K562 (cell line): ENCODE measurements around the gene MTG2. TPM values are rescaled to one million over a fixed set of nuclear protein-coding genes. Genes with fewer than 3 reads are reported as not detected.
A peak's percentile ranks its signal among the peaks of the same experiment; 100 is the strongest.

ENCODE experiments used
- ATF7 ChIP-seq: fragments of 450-650 bp; IDR thresholded peaks from 2 replicates; pipeline ENCODE4 v1.7.1; 2014; ENCODE audit warnings: mild to moderate bottlenecking, moderate library complexity
- CLOCK ChIP-seq: fragments of 250-450 bp; sonication (Bioruptor Pico); IDR thresholded peaks from 2 replicates; pipeline ENCODE4 v1.4.0; 2020; ENCODE audit warnings: mild to moderate bottlenecking, moderate library complexity, borderline replicate concordance
- DEAF1 ChIP-seq: fragments of 450-650 bp; formaldehyde crosslinking; IDR thresholded peaks from 2 replicates; pipeline ENCODE4 v1.4.0; 2020; ENCODE audit warnings: mild to moderate bottlenecking, moderate library complexity
- GABPB2 ChIP-seq: fragments of 250-450 bp; sonication (Bioruptor Pico); conservative IDR thresholded peaks from 2 replicates; pipeline ENCODE4 v1.5.1; 2021; ENCODE audit warnings: mild to moderate bottlenecking
- ILK ChIP-seq: fragments of 450-650 bp; IDR thresholded peaks from 2 replicates; pipeline ENCODE4 v1.6.1; 2016; ENCODE audit warnings: missing genetic modification characterization, low read depth, mild to moderate bottlenecking, missing compliant biosample characterization, moderate library complexity, borderline replicate concordance
- MLX ChIP-seq, 2 experiments: fragments of 450-650 bp in 1 of 2; sonication (generic) in 1 of 2; formaldehyde crosslinking; conservative IDR thresholded peaks; 2 replicates each; pipeline versions ENCODE4 v1.4.0 to v1.8.1; 2020 to 2022; ENCODE audit warnings: mild to moderate bottlenecking in 1 of 2, missing genetic modification reagents in 1 of 2
- NR1H2 ChIP-seq: sonication (generic); formaldehyde crosslinking; IDR thresholded peaks from 2 replicates; pipeline ENCODE4 v1.4.0; 2020; ENCODE audit warnings: mild to moderate bottlenecking, missing genetic modification reagents
- NR2C2 ChIP-seq, 2 experiments: fragments of 200-800 bp in 1 of 2; sonication (Bioruptor generic) in 1 of 2; sonication (generic) in 1 of 2; formaldehyde crosslinking in 1 of 2; IDR thresholded peaks; 2 replicates each; pipeline versions ENCODE4 v1.6.1 to v1.8.0; 2016 to 2022; ENCODE audit warnings: mild to moderate bottlenecking in 1 of 2, missing compliant biosample characterization in 1 of 2, missing genetic modification characterization in 1 of 2, missing genetic modification reagents in 1 of 2
- SIN3A ChIP-seq, 2 experiments: fragments of 150-350 bp in 1 of 2; IDR thresholded peaks; 2 replicates each; pipeline ENCODE4 v1.6.1; 2011 to 2016; ENCODE audit warnings: borderline replicate concordance in 2 of 2, low read depth in 2 of 2, low read length in 2 of 2, mild to moderate bottlenecking in 2 of 2, moderate library complexity in 2 of 2; ENCODE audit not compliant: control insufficient read depth in 1 of 2
- SRSF3 ChIP-seq: fragments of 200-400 bp; formaldehyde crosslinking; IDR thresholded peaks from 2 replicates; pipeline ENCODE4 v1.6.1; 2016; ENCODE audit warnings: mild to moderate bottlenecking, low read length, moderate library complexity; ENCODE audit not compliant: insufficient read depth
- SRSF9 ChIP-seq: fragments of 200-400 bp; formaldehyde crosslinking; IDR thresholded peaks from 2 replicates; pipeline ENCODE4 v1.6.1; 2017; ENCODE audit warnings: low read depth, low read length, borderline replicate concordance
- ZFP1 ChIP-seq: fragments of 450-650 bp; formaldehyde crosslinking; IDR thresholded peaks from 2 replicates; pipeline ENCODE4 v1.4.0; 2020; ENCODE audit warnings: mild to moderate bottlenecking, mixed read lengths
- ZNF764 ChIP-seq: fragments of 250-450 bp; sonication (Bioruptor Pico); IDR thresholded peaks from 2 replicates; pipeline ENCODE4 v1.4.0; 2020; ENCODE audit warnings: low read depth, mild to moderate bottlenecking, moderate library complexity
- polyA plus RNA-seq, 8 experiments: library from polyadenylated mRNA; depleted of rRNA in 4 of 8; stranded (reverse) in 5 of 8; unstranded in 3 of 8; fragments of >200 nt; fragmentation: Nextera tagmentation in 2 of 8; fragmentation: Illumina TruSeq in 1 of 8; extraction: Ambion mirVana in 2 of 8; extraction: Trizol in 1 of 8; gene quantifications; 2 replicates each; pipeline versions ENCODE4 v1.2.1 to v1.2.3, GENCODE V29; 2011 to 2014; ENCODE audit warnings: inconsistent platforms in 1 of 8, missing spikeins in 1 of 8
- total RNA-seq, 7 experiments: library from RNA; depleted of rRNA in 6 of 7; stranded (reverse); fragments of >200 nt in 6 of 7; fragmentation: Illumina TruSeq in 2 of 7; extraction: Trizol in 2 of 7; gene quantifications; 2 replicates each; pipeline versions ENCODE4 v1.2.1 to v1.2.3, GENCODE V29; 2011 to 2021; ENCODE audit warnings: low replicate concordance in 1 of 7
- TF ChIP-seq, protein P1 (sequence below): fragments of 200-800 bp; sonication (Bioruptor generic); IDR thresholded peaks from 2 replicates; pipeline ENCODE4 v1.6.1; 2017; ENCODE audit warnings: missing genetic modification characterization, missing compliant biosample characterization
- TF ChIP-seq, protein P2 (sequence below): fragments of 450-650 bp; IDR thresholded peaks from 2 replicates; pipeline ENCODE4 v1.6.1; 2018; ENCODE audit not compliant: partially characterized antibody

MTG2 gene
- total and polyA plus RNA-seq, 9 of the 15 experiments (the other 6 are each of a cell fraction or from before 2014, with no cell fraction given) = 8.7 to 67.5 (median 44.5) TPM

DNA sequence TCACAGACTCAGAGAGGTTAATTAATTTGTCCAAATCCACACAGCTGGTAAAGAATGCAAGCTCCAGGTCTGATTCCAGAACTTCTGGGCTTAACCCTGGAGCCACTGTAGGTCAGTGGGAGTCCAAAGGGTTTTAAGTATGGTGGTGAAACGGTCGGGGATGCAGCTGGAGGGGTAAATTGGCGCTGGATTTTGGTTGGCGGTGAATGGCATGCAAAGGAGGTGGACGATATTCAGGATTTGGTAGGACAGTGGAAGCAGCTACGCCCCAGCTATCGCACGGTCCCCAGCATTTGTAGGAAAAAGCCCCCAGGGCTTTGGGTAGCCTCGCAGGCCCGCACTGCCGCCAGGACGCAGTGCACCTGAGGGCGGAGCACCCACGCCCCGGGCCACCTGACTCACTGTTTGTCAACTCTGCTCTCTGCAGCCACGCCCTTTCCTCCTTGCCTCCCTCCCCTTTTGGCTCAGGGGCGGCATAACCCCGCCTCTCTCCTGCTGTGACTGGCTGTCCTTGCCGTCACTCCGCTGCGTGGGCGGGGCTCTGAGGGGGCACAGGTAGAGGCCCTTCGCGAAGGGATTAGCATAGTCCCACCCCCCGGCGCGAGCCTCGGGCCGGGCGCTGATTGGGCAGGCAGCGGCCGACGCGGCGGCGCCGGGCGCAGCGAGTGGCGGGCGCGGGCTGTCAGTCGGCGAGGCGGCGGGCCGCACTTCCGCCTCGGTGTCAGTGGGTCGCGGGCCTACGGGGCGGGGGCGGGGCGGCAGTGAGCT is 55.2 kb downstream of the MTG2 start, which contains the start of gene OSBPL2 (continued):
- no peak for TF ChIP-seq MLX (CRISPR knock-in tag; conservative IDR thresholded peaks at IDR 0.05)
- TF ChIP-seq ZFP1 (CRISPR knock-in tag) = no peak
- no peak for TF ChIP-seq SRSF9
- peak in 1 of 2 experiments; percentile 75; a peak in 1 of 4 replicates for TF ChIP-seq SIN3A (IDR thresholded peaks at IDR 0.05; ENCODE audit: borderline replicate concordance in 2 of 2, control insufficient read depth in 1 of 2, low read depth in 2 of 2, low read length in 2 of 2)
- TF ChIP-seq SRSF3 = no peak
- no peak for TF ChIP-seq NR1H2
- no peak for TF ChIP-seq GABPB2 (CRISPR knock-in tag)
- no peak for TF ChIP-seq ZNF764
- TF ChIP-seq, protein P1, sequence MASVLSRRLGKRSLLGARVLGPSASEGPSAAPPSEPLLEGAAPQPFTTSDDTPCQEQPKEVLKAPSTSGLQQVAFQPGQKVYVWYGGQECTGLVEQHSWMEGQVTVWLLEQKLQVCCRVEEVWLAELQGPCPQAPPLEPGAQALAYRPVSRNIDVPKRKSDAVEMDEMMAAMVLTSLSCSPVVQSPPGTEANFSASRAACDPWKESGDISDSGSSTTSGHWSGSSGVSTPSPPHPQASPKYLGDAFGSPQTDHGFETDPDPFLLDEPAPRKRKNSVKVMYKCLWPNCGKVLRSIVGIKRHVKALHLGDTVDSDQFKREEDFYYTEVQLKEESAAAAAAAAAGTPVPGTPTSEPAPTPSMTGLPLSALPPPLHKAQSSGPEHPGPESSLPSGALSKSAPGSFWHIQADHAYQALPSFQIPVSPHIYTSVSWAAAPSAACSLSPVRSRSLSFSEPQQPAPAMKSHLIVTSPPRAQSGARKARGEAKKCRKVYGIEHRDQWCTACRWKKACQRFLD (CRISPR knock-in tag) = no peak
- no peak for TF ChIP-seq NR2C2 (CRISPR knock-in tag; IDR thresholded peaks at IDR 0.05)
- TF ChIP-seq NR2C2 (tag; IDR thresholded peaks at IDR 0.05) = peak; percentile 90
- TF ChIP-seq ILK (tag) = no peak
- no peak for TF ChIP-seq CLOCK (CRISPR knock-in tag)
- no peak for TF ChIP-seq DEAF1
- TF ChIP-seq, protein P2, sequence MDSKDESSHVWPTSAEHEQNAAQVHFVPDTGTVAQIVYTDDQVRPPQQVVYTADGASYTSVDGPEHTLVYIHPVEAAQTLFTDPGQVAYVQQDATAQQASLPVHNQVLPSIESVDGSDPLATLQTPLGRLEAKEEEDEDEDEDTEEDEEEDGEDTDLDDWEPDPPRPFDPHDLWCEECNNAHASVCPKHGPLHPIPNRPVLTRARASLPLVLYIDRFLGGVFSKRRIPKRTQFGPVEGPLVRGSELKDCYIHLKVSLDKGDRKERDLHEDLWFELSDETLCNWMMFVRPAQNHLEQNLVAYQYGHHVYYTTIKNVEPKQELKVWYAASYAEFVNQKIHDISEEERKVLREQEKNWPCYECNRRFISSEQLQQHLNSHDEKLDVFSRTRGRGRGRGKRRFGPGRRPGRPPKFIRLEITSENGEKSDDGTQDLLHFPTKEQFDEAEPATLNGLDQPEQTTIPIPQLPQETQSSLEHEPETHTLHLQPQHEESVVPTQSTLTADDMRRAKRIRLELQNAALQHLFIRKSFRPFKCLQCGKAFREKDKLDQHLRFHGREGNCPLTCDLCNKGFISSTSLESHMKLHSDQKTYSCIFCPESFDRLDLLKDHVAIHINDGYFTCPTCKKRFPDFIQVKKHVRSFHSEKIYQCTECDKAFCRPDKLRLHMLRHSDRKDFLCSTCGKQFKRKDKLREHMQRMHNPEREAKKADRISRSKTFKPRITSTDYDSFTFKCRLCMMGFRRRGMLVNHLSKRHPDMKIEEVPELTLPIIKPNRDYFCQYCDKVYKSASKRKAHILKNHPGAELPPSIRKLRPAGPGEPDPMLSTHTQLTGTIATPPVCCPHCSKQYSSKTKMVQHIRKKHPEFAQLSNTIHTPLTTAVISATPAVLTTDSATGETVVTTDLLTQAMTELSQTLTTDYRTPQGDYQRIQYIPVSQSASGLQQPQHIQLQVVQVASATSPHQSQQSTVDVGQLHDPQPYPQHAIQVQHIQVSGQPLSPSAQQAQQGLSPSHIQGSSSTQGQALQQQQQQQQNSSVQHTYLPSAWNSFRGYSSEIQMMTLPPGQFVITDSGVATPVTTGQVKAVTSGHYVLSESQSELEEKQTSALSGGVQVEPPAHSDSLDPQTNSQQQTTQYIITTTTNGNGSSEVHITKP = no peak
- peak; percentile 82; the same call in 1 of the 2 replicates for TF ChIP-seq ATF7
